H1 (cell line): ENCODE results near the gene DDX1. TPM values are rescaled to one million over a fixed set of nuclear protein-coding genes. Genes with fewer than 3 reads are reported as not detected.

Experiments used
- CTCF ChIA-PET: fragments of 300-600 bp; sonication (Branson Sonifier 250); formaldehyde crosslinking; loops from one replicate; lab custom pipeline; 2021; ENCODE audit not compliant: partially characterized antibody; lab: Charles Lee
- POLR2A ChIA-PET: fragments of 300-600 bp; sonication (Branson Sonifier 250); formaldehyde crosslinking; loops from one replicate; lab custom pipeline; 2021; ENCODE audit warnings: inconsistent platforms; ENCODE audit not compliant: partially characterized antibody; lab: Charles Lee
- DNase-seq, 2 experiments: peaks; one replicate each; pipeline versions ENCODE4 v3.0.0 to v3.0.0-alpha.2; 2010 to 2022; ENCODE audit warnings: low spot score in 2 of 2, low read depth in 1 of 2, mixed read lengths in 1 of 2
- FAIRE-seq: peaks from 2 replicates; lab custom pipeline; 2011; peaks lifted over from hg19 to GRCh38; lab: Jason Lieb, UNC
- H2AFZ ChIP-seq: 2 replicates; pipeline ENCODE4 v1.8.1; 2012; ENCODE audit warnings: low read length, inconsistent platforms
- H2AK5ac ChIP-seq: 2 replicates; pipeline ENCODE4 v1.6.1; 2013; ENCODE audit warnings: low read depth, low read length
- H2BK120ac ChIP-seq: replicated peaks from 2 replicates; pipeline ENCODE3; 2013; ENCODE audit warnings: low read depth, low read length, inconsistent platforms
- H2BK12ac ChIP-seq: 2 replicates; pipeline ENCODE4 v1.6.1; 2013; ENCODE audit warnings: low read depth, low read length
- H2BK15ac ChIP-seq: 2 replicates; pipeline ENCODE4 v1.6.1; 2013; ENCODE audit warnings: low read length
- H2BK20ac ChIP-seq: 2 replicates; pipeline ENCODE4 v1.6.1; 2013; ENCODE audit warnings: low read length
- H2BK5ac ChIP-seq: 2 replicates; pipeline ENCODE4 v1.6.1; 2013; ENCODE audit warnings: low read depth, low read length
- H3K14ac ChIP-seq: 2 replicates; pipeline ENCODE4 v1.6.1; 2013; ENCODE audit warnings: inconsistent platforms; ENCODE audit not compliant: insufficient read length
- H3K18ac ChIP-seq: 2 replicates; pipeline ENCODE4 v1.6.1; 2013; ENCODE audit warnings: low read length; ENCODE audit errors: extremely low read depth
- H3K23ac ChIP-seq: 2 replicates; pipeline ENCODE4 v1.6.1; 2013; ENCODE audit warnings: inconsistent platforms; ENCODE audit not compliant: insufficient read length
- H3K23me2 ChIP-seq: 2 replicates; pipeline ENCODE4 v1.6.1; 2013; ENCODE audit warnings: low read depth, low read length
- H3K27ac ChIP-seq: 2 replicates; pipeline ENCODE4 v1.6.1; 2011; ENCODE audit warnings: low read depth, low read length, inconsistent platforms
- H3K27me3 ChIP-seq, 4 experiments: replicated peaks in 1 of 4; 1 replicate in 1 of 4; 2 replicates in 3 of 4; pipeline versions ENCODE4 v1.6.1 to v1.8.1; 2011 to 2013; ENCODE audit warnings: low read length in 3 of 4, mild to moderate bottlenecking in 3 of 4, inconsistent platforms in 2 of 4, mixed read lengths in 2 of 4, moderate library complexity in 1 of 4; ENCODE audit not compliant: control insufficient read depth in 3 of 4, insufficient read depth in 3 of 4; ENCODE audit errors: extremely low read depth in 1 of 4
- H3K36me3 ChIP-seq, 4 experiments: 2 replicates each; pipeline versions ENCODE4 v1.6.1 to v1.8.1; 2011 to 2013; ENCODE audit warnings: mild to moderate bottlenecking in 4 of 4, low read length in 3 of 4, moderate library complexity in 2 of 4, control low read depth in 1 of 4, inconsistent platforms in 1 of 4; ENCODE audit not compliant: insufficient read depth in 4 of 4, control insufficient read depth in 2 of 4
- H3K4ac ChIP-seq: replicated peaks from 2 replicates; pipeline ENCODE3; 2013; ENCODE audit warnings: low read length, low read depth, mixed read lengths, inconsistent platforms; ENCODE audit not compliant: insufficient read length
- H3K4me1 ChIP-seq, 4 experiments: replicated peaks in 1 of 4; 1 replicate in 1 of 4; 2 replicates in 3 of 4; pipeline versions ENCODE4 v1.6.1 to v1.8.1; 2011 to 2013; ENCODE audit warnings: low read length in 3 of 4, inconsistent platforms in 2 of 4, mixed read lengths in 1 of 4; ENCODE audit not compliant: insufficient read depth in 4 of 4, control insufficient read depth in 3 of 4
- H3K4me2 ChIP-seq, 2 experiments: 2 replicates each; pipeline versions ENCODE4 v1.6.1 to v1.8.1; 2011 to 2013; ENCODE audit warnings: low read depth in 2 of 2, low read length in 2 of 2, control low read depth in 1 of 2, inconsistent platforms in 1 of 2, mild to moderate bottlenecking in 1 of 2; ENCODE audit not compliant: insufficient read depth in 1 of 2
- H3K4me3 ChIP-seq, 4 experiments: fragments of 200-600, 300-600 bp in 1 of 4; sonication (generic), shearing (Covaris generic), sonication (Bioruptor Twin) in 1 of 4; 2 replicates each; pipeline versions ENCODE4 v1.5.1 to v1.8.1; 2011 to 2016; ENCODE audit warnings: low read length in 4 of 4, low read depth in 3 of 4, control low read depth in 2 of 4, inconsistent platforms in 2 of 4, mild to moderate bottlenecking in 2 of 4, mixed read lengths in 1 of 4, moderate library complexity in 1 of 4; ENCODE audit not compliant: insufficient read depth in 2 of 4; ENCODE audit errors: extremely low read depth in 1 of 4
- H3K56ac ChIP-seq: replicated peaks from 2 replicates; pipeline ENCODE3; 2013; ENCODE audit warnings: low read depth, mild to moderate bottlenecking, mixed read lengths, low read length, inconsistent platforms; ENCODE audit not compliant: insufficient read length
- H3K79me1 ChIP-seq: 2 replicates; pipeline ENCODE4 v1.6.1; 2013; ENCODE audit warnings: low read depth, low read length, control low read depth
- H3K79me2 ChIP-seq, 2 experiments: 2 replicates each; pipeline versions ENCODE4 v1.6.1 to v1.8.1; 2012 to 2013; ENCODE audit warnings: low read length in 2 of 2, mild to moderate bottlenecking in 2 of 2, inconsistent platforms in 1 of 2; ENCODE audit not compliant: insufficient read depth in 2 of 2, control insufficient read depth in 1 of 2
- H3K9ac ChIP-seq, 4 experiments: replicated peaks in 1 of 4; 1 replicate in 1 of 4; 2 replicates in 3 of 4; pipeline versions ENCODE4 v1.6.1 to v1.8.1; 2011 to 2013; ENCODE audit warnings: low read depth in 3 of 4, low read length in 3 of 4, control low read depth in 2 of 4, mild to moderate bottlenecking in 2 of 4, moderate library complexity in 2 of 4, inconsistent platforms in 1 of 4; ENCODE audit errors: extremely low read depth in 1 of 4
- H3K9me3 ChIP-seq, 2 experiments: 2 replicates each; pipeline versions ENCODE4 v1.6.1 to v1.8.1; 2012 to 2013; ENCODE audit warnings: mild to moderate bottlenecking in 2 of 2, moderate library complexity in 2 of 2, control low read depth in 1 of 2, inconsistent platforms in 1 of 2, low read depth in 1 of 2, low read length in 1 of 2, mixed read lengths in 1 of 2; ENCODE audit not compliant: insufficient read depth in 2 of 2
- H4K20me1 ChIP-seq, 2 experiments: replicated peaks in 1 of 2; 2 replicates each; pipeline versions ENCODE3 to v1.8.1; 2011 to 2013; ENCODE audit warnings: inconsistent platforms in 2 of 2, low read length in 2 of 2, mild to moderate bottlenecking in 1 of 2; ENCODE audit not compliant: insufficient read depth in 2 of 2, control insufficient read depth in 1 of 2
- H4K5ac ChIP-seq: 2 replicates; pipeline ENCODE4 v1.6.1; 2013; ENCODE audit warnings: low read length, low read depth, mixed read lengths, inconsistent platforms; ENCODE audit not compliant: insufficient read length
- H4K8ac ChIP-seq: 2 replicates; pipeline ENCODE4 v1.8.0; 2013; ENCODE audit warnings: mild to moderate bottlenecking, moderate library complexity, low read length, inconsistent platforms; ENCODE audit not compliant: insufficient read depth; ENCODE audit errors: extremely low read depth
- H4K91ac ChIP-seq: replicated peaks from 2 replicates; pipeline ENCODE3; 2013; ENCODE audit warnings: low read length, mixed read lengths, inconsistent platforms; ENCODE audit not compliant: insufficient read length
- GABPA ChIP-seq: IDR thresholded peaks from 2 replicates; pipeline ENCODE4 v1.6.1; 2011; ENCODE audit warnings: mild to moderate bottlenecking, low read length, moderate library complexity, borderline replicate concordance; ENCODE audit not compliant: insufficient read depth
- GTF2F1 ChIP-seq: IDR thresholded peaks from 2 replicates; pipeline ENCODE4 v1.6.1; 2012; ENCODE audit warnings: low read depth, low read length, improper control_type of control experiment, borderline replicate concordance
- JUN ChIP-seq: IDR thresholded peaks from 2 replicates; pipeline ENCODE4 v1.6.1; 2011; ENCODE audit warnings: low read depth, mild to moderate bottlenecking, improper control_type of control experiment, low read length
- JUND ChIP-seq: IDR thresholded peaks from 2 replicates; pipeline ENCODE4 v1.6.1; 2011; ENCODE audit warnings: mild to moderate bottlenecking, improper control_type of control experiment, low read length
- KDM1A ChIP-seq: fragments of 200-600, 300-600 bp; sonication (generic); IDR thresholded peaks from 2 replicates; pipeline ENCODE4 v1.7.1; 2016; ENCODE audit warnings: mild to moderate bottlenecking, low read length, borderline replicate concordance
- RAD21 ChIP-seq, 2 experiments: IDR thresholded peaks in 1 of 2; conservative IDR thresholded peaks in 1 of 2; 2 replicates each; pipeline ENCODE4 v1.6.1; 2011; ENCODE audit warnings: low read depth in 2 of 2, low read length in 2 of 2, improper control_type of control experiment in 1 of 2, inconsistent platforms in 1 of 2, mild to moderate bottlenecking in 1 of 2, moderate library complexity in 1 of 2
- SP2 ChIP-seq: IDR thresholded peaks from 2 replicates; pipeline ENCODE4 v1.6.1; 2012; ENCODE audit warnings: mild to moderate bottlenecking, low read length, inconsistent platforms
- SUZ12 ChIP-seq: fragments of 200-600 bp; sonication (generic); IDR thresholded peaks from 2 replicates; pipeline ENCODE4 v1.6.1; 2012; ENCODE audit warnings: mild to moderate bottlenecking, inconsistent platforms, low read length, moderate library complexity, mixed read lengths
- TAF1 ChIP-seq: IDR thresholded peaks from 2 replicates; pipeline ENCODE4 v1.6.1; 2011; ENCODE audit warnings: mild to moderate bottlenecking, low read depth, low read length
- ZNF274 ChIP-seq: IDR thresholded peaks from 2 replicates; pipeline ENCODE4 v1.7.0; 2012; ENCODE audit warnings: low read length, borderline replicate concordance; ENCODE audit errors: extremely low read depth
- WGBS, 2 experiments: shearing (Covaris generic) in 1 of 2; methylation state at CpG; one replicate each; pipeline versions ENCODE4 v1.1.6 to v1.1.7; 2013 to 2015; ENCODE audit warnings: low lambda C conversion rate in 2 of 2, mixed read lengths in 2 of 2, inconsistent platforms in 1 of 2, low coverage in 1 of 2, missing lambda C conversion rate in 1 of 2; ENCODE audit not compliant: insufficient replicate concordance in 2 of 2, insufficient coverage in 1 of 2, insufficient read length in 1 of 2; ENCODE audit errors: extremely low coverage in 1 of 2, missing lambda C conversion rate in 1 of 2; 5-methylcytosine and 5-hydroxymethylcytosine counted together
- polyA plus RNA-seq, 7 experiments: library from polyadenylated mRNA; depleted of rRNA in 3 of 7; stranded (reverse) in 5 of 7; unstranded in 2 of 7; fragments of >200 nt in 5 of 7; fragments of 200-250 nt in 2 of 7; gene quantifications; 1 replicate in 5 of 7; 2 replicates in 1 of 7; 4 replicates in 1 of 7; pipeline versions ENCODE4 v1.2.1 to v1.2.3, GENCODE V29; 2011 to 2013; ENCODE audit warnings: missing spikeins in 2 of 7, mixed read lengths in 2 of 7
- total RNA-seq: library from RNA; stranded (reverse); fragmentation: NEBNext Ultra II Directional; extraction: Animal tissue kit (Norgen Biotek cat#: 25700); gene quantifications from 2 replicates; pipeline ENCODE4 v1.2.1, GENCODE V29; 2021
- TF ChIP-seq, protein P1 (sequence below), 3 experiments: IDR thresholded peaks; 1 replicate in 2 of 3; 2 replicates in 1 of 3; pipeline versions ENCODE4 v1.5.1 to v1.6.1; 2011; ENCODE audit warnings: low read length in 3 of 3, mild to moderate bottlenecking in 3 of 3, inconsistent platforms in 2 of 3, low read depth in 1 of 3, moderate library complexity in 1 of 3; ENCODE audit not compliant: insufficient read depth in 1 of 3; ENCODE audit errors: control extremely low read depth in 1 of 3

Gene DDX1
- total and polyA plus RNA-seq, 2 of the 8 experiments (the other 6 are each of a cell fraction or from before 2014, with no cell fraction given), result 51.1 to 161 TPM

DNA sequence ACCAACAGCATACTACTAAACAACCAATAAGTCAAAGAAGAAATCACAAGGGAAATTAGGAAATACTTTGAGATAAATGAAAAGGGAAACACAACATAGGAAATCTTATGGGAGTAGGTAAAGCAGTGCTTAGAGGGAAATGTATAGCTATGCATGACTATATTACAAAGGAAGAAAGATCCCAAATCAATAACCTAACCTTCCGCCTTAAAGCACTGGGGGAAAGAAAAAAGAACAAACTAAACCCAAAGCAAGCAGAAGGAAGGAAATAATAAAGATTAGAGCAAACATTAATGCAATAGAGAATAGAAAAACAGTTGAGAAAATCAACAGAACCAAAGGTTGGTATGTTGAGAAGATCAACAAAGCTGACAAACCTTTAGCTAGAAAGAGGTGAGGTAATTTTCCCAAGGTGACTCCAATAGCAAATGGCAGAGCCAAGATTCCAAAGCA, 49.9 kb downstream of the DDX1 start:
- FAIRE-seq, result no peak
- H4K5ac ChIP-seq, result no peak overlapping the region
- H3K27me3 ChIP-seq, result no peaks in the 10 kb centered on the region
- no peak overlapping the region for H2BK20ac ChIP-seq
- H3K79me2 ChIP-seq, result no peaks in the 10 kb centered on the region
- H3K9me3 ChIP-seq, result no peaks in the 10 kb centered on the region
- no peak overlapping the region for H3K4ac ChIP-seq
- H3K4me3 ChIP-seq, result no peak overlapping the region
- POLR2A ChIA-PET, result interaction anchor here (1.0 to 1.6 kb wide), 5 partner anchors 9 to 107 kb away, joined by 3 to 6 read pairs (median 3); no protein-coding TSS in a partner anchor
- no peak overlapping the region for H2BK15ac ChIP-seq
- H4K91ac ChIP-seq, result no peak overlapping the region
- no peak overlapping the region for H3K23ac ChIP-seq
- no peaks in the 10 kb centered on the region for H3K23me2 ChIP-seq
- H2BK12ac ChIP-seq, result no peak overlapping the region
- CTCF ChIA-PET, result interaction anchor here (0.6 to 6.4 kb wide), 13 partner anchors 9 to 1086 kb away, joined by 3 to 31 read pairs (median 3); no protein-coding TSS in a partner anchor
- no peak overlapping the region for H3K18ac ChIP-seq
- no peak for DNase-seq
- peaks cover 0 to 10% (median 3%) of the 10 kb centered on the region in 4 experiments; a peak in 4 of 8 replicates for H3K36me3 ChIP-seq
- H2AFZ ChIP-seq, result no peak overlapping the region
- H3K56ac ChIP-seq, result no peak overlapping the region
- no peaks in the 10 kb centered on the region for H3K79me1 ChIP-seq
- H2BK5ac ChIP-seq, result no peak overlapping the region
- H3K27ac ChIP-seq, result no peak overlapping the region
- H3K4me1 ChIP-seq, result no peaks in the 10 kb centered on the region; a peak in 1 of 7 replicates
- H2AK5ac ChIP-seq, result no peak overlapping the region
- H3K4me2 ChIP-seq, result no peak overlapping the region
- no peak overlapping the region for H2BK120ac ChIP-seq
- H4K8ac ChIP-seq, result no peak overlapping the region
- H4K20me1 ChIP-seq, result no peaks in the 10 kb centered on the region
- H3K14ac ChIP-seq, result no peak overlapping the region
- WGBS, 2 experiments, result 67% methylated on average over 1 of the region's 1 CpG; no CpG with 5 or more reads in 1 of the 2 experiments
- no peak overlapping the region for H3K9ac ChIP-seq
- no peak for TF ChIP-seq SUZ12
- no peak for TF ChIP-seq SP2
- no peak for TF ChIP-seq KDM1A
- TF ChIP-seq, protein P1, sequence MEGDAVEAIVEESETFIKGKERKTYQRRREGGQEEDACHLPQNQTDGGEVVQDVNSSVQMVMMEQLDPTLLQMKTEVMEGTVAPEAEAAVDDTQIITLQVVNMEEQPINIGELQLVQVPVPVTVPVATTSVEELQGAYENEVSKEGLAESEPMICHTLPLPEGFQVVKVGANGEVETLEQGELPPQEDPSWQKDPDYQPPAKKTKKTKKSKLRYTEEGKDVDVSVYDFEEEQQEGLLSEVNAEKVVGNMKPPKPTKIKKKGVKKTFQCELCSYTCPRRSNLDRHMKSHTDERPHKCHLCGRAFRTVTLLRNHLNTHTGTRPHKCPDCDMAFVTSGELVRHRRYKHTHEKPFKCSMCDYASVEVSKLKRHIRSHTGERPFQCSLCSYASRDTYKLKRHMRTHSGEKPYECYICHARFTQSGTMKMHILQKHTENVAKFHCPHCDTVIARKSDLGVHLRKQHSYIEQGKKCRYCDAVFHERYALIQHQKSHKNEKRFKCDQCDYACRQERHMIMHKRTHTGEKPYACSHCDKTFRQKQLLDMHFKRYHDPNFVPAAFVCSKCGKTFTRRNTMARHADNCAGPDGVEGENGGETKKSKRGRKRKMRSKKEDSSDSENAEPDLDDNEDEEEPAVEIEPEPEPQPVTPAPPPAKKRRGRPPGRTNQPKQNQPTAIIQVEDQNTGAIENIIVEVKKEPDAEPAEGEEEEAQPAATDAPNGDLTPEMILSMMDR (IDR thresholded peaks at IDR 0.05; ENCODE audit: control extremely low read depth in 1 of 3, insufficient read depth in 1 of 3, low read depth in 1 of 3, low read length in 3 of 3), result no peak
- no peak for TF ChIP-seq RAD21 (IDR thresholded peaks at IDR 0.05 in 1 of 2, conservative IDR thresholded peaks at IDR 0.05 in 1 of 2; ENCODE audit: low read depth in 2 of 2, low read length in 2 of 2)
- no peak for TF ChIP-seq JUND
- no peak for TF ChIP-seq TAF1
- TF ChIP-seq JUN, result no peak
- TF ChIP-seq GTF2F1, result no peak
- no peak for TF ChIP-seq ZNF274
- no peak for TF ChIP-seq GABPA
